PFSK-1 (cell line): ENCODE measurements around the gene KLF9.

Source experiments
- FOXP2 ChIP-seq: optimal IDR thresholded peaks from 2 replicates; pipeline ENCODE3; 2011; ENCODE audit warnings: borderline replicate concordance, control low read depth, inconsistent platforms; ENCODE audit not compliant: insufficient read depth; ENCODE audit errors: extremely low read length, extremely low read depth
- POLR2AphosphoS5 ChIP-seq: IDR thresholded peaks from 2 replicates; pipeline ENCODE4 v1.6.1; 2012; ENCODE audit warnings: low read depth, mild to moderate bottlenecking, control low read depth, low read length, moderate library complexity
- REST ChIP-seq, 2 experiments: IDR thresholded peaks; 2 replicates each; pipeline versions ENCODE4 v1.6.1 to v1.8.0; 2011 to 2012; ENCODE audit warnings: low read depth in 2 of 2, low read length in 2 of 2, control low read depth in 1 of 2, inconsistent platforms in 1 of 2, mild to moderate bottlenecking in 1 of 2, moderate library complexity in 1 of 2; ENCODE audit not compliant: insufficient read depth in 1 of 2
- SIN3A ChIP-seq: IDR thresholded peaks from 2 replicates; pipeline ENCODE4 v1.6.1; 2012; ENCODE audit warnings: mild to moderate bottlenecking, low read length, moderate library complexity, borderline replicate concordance; ENCODE audit not compliant: insufficient read depth
- TAF1 ChIP-seq: IDR thresholded peaks from 2 replicates; pipeline ENCODE4 v1.6.1; 2012; ENCODE audit warnings: low read length, control low read depth, borderline replicate concordance; ENCODE audit not compliant: insufficient read depth

Gene KLF9

GRCh38 chr9:70413464-70413798 lies 1.0 kb downstream of the KLF9 start:
- TF ChIP-seq FOXP2, result no peak
- TF ChIP-seq POLR2AphosphoS5, result no peak
- no peak for TF ChIP-seq REST (IDR thresholded peaks at IDR 0.05; ENCODE audit: insufficient read depth in 1 of 2, low read depth in 2 of 2, low read length in 2 of 2)
- no peak for TF ChIP-seq SIN3A
- no peak for TF ChIP-seq TAF1

GRCh38 chr9:70412832-70413463 lies 1.5 kb downstream of the KLF9 start:
- TF ChIP-seq TAF1 (no peak), SIN3A (peak; percentile 64; the same call in 1 of the 2 replicates)

- peak; percentile 30; the same call in 1 of the 2 replicates for TF ChIP-seq POLR2AphosphoS5
- 0 out of 2 replicates have a peak, but pooled peaks have one; percentile 26 for TF ChIP-seq TAF1
- no peak for TF ChIP-seq REST (IDR thresholded peaks at IDR 0.05; ENCODE audit: insufficient read depth in 1 of 2, low read depth in 2 of 2, low read length in 2 of 2)
- no peak for TF ChIP-seq FOXP2
- TF ChIP-seq SIN3A, result peak; percentile 82; the same call in 1 of the 2 replicates
Observed at GRCh38 chr9:70411930-70412831, 2.3 kb downstream of the KLF9 start.

- peak; percentile 35; the same call in 1 of the 2 replicates for TF ChIP-seq POLR2AphosphoS5
- TF ChIP-seq TAF1, result no peak
- TF ChIP-seq REST (IDR thresholded peaks at IDR 0.05; ENCODE audit: insufficient read depth in 1 of 2, low read depth in 2 of 2, low read length in 2 of 2), result no peak
Observed at GRCh38 chr9:70411121-70411929, 3.1 kb downstream of the KLF9 start.

GRCh38 chr9:70410368-70410767 lies 4.1 kb downstream of the KLF9 start:
- no peak for TF ChIP-seq TAF1
- no peak; the same call in 1 of the 2 replicates for TF ChIP-seq SIN3A
- no peak for TF ChIP-seq REST (IDR thresholded peaks at IDR 0.05; ENCODE audit: insufficient read depth in 1 of 2, low read depth in 2 of 2, low read length in 2 of 2)
- no peak for TF ChIP-seq FOXP2
- TF ChIP-seq POLR2AphosphoS5, result no peak
